ENCODE results near the gene MRPL17. TPM values are rescaled to one million over a fixed set of nuclear protein-coding genes. Genes with fewer than 3 reads are reported as not detected.

The MRPL17 gene
- total RNA-seq, 1 experiment from 2014 or later = 44.2 TPM

GRCh38 chr11:6653097-6653496 is 30.0 kb downstream of the MRPL17 start:
- Histone ChIP-seq H3K27me3 (no peaks in the 10 kb centered on the region), H3K9me3 (replicated peaks) (no peaks in the 10 kb centered on the region), H3K27ac (no peak overlapping the region), H3K36me3 (no peaks in the 10 kb centered on the region), H3K4me3 (no peak overlapping the region), H3K4me1 (no peaks in the 10 kb centered on the region; the same call in 1 of the 2 replicates)
- DNase-seq = no peak

DNA sequence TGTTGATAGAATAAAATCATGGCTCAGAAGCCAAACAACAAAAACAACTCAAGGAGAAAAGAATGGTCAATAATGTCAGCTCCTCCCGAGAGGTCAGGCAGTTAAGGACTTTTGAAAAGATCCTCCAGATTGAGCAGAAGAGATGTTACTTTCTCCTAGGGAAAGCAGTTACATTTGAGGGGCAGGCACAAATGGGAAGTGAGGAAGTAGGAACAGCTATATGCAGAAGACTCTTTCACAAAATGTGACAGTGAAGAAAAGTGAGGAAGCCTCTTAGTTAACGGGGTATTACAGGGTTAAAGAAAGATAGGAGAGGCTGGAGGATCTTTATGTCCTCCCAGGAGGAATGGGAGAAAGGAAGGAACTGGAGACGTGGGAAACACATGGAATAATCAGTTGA is 31.0 kb downstream of the MRPL17 start:
- H3K27me3 ChIP-seq = no peaks in the 10 kb centered on the region
- no peak for DNase-seq
- H3K9me3 ChIP-seq (replicated peaks) = no peaks in the 10 kb centered on the region
- H3K4me1 ChIP-seq = no peaks in the 10 kb centered on the region; the same call in 1 of the 2 replicates
- H3K27ac ChIP-seq = no peak overlapping the region
- H3K36me3 ChIP-seq = no peaks in the 10 kb centered on the region
- H3K4me3 ChIP-seq = no peak overlapping the region

DNA sequence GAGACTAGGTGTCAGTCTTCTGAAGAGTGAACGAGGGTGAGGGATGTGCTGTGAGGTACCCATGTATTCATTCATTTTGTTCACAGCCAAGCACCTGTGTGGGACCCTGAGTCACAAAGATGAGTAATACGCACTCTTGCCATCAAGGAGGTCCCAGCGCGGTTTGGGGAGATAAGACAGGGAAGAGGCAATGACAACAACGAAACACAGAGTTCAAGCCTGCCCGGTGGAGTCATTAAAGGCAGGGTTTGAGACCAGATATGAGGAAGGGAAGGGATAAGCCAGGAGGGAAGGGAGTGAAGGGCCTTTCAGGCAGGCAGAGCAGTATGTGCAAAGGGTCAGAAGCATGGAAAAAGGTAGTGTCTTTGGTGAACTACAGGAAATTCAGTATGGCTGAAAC is 32.2 kb downstream of the MRPL17 start:
- H3K4me3 ChIP-seq = no peak overlapping the region
- H3K4me1 ChIP-seq = peaks cover 7% of the 10 kb centered on the region; the same call in 1 of the 2 replicates
- H3K9me3 ChIP-seq (replicated peaks) = no peaks in the 10 kb centered on the region
- H3K27ac ChIP-seq = no peak overlapping the region
- H3K36me3 ChIP-seq = no peaks in the 10 kb centered on the region
- H3K27me3 ChIP-seq = no peaks in the 10 kb centered on the region
- DNase-seq = no peak

DNA sequence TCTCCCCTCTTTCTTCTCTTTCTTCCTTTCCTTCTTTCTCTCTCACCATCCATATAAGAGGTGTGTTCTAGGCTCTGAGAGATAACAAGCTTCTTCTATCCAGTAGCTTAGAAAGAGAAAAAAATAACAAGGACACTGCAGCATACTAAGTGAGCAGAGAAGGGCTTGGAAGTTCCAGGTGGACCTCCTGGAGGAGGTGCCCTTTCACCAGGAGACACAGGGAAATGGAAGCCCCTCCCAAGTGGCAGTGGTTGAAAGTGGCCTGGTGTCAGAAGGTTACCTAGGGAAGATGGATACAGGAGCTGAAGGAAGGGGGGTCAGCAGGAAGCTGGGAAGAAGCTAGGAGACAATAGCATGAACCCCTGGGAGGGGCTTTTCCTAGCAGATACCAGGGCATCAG is 33.0 kb downstream of the MRPL17 start:
- no peak for DNase-seq
- H3K27me3 ChIP-seq = no peaks in the 10 kb centered on the region
- H3K9me3 ChIP-seq (replicated peaks) = no peaks in the 10 kb centered on the region
- H3K27ac ChIP-seq = no peak overlapping the region
- H3K4me3 ChIP-seq = no peak overlapping the region
- no peaks in the 10 kb centered on the region for H3K36me3 ChIP-seq
- peaks cover 8% of the 10 kb centered on the region; the same call in 1 of the 2 replicates for H3K4me1 ChIP-seq

DNA sequence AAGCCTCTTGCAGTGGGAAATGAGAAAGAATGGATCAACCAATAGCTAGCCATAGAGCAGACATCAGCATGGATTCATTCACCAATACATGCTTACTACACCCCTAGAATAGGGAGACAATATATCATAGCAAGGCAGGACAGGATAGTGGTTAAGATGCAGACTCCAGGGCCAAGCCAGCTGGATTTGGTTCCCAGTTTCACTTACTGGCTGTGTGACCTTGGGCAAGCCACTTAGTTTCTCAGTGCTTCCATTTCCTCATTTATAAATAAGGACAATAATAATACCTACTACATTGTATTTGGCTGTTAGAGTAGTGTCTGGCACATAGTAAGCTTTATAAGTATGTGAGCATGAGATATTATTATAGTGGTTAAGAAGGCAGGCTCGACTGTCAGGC is 34.6 kb downstream of the MRPL17 start:
- DNase-seq = no peak
- H3K27me3 ChIP-seq = no peaks in the 10 kb centered on the region

DNA sequence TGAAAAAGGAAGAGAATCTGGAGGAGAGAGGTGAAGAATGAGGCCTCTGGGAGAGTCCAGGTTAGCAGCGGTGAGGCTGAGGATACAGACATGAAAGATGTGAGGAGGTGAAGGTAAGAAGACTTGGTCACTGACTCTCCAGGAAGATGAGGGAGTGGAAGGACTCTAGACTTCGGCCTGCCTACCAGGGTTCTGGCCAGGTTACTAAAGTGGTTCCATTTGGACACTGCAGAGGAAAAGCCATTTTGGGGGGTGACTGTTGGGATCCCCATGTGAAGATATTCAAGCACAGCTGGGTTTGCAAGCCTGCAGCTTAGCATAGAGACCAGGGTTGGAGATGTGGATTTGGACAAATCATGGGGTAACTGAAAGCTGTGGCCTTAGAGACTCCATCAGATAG is 35.3 kb downstream of the MRPL17 start:
- H3K36me3 ChIP-seq = no peaks in the 10 kb centered on the region
- H3K9me3 ChIP-seq (replicated peaks) = no peaks in the 10 kb centered on the region
- no peak overlapping the region for H3K27ac ChIP-seq
- no peak for DNase-seq
- no peaks in the 10 kb centered on the region for H3K27me3 ChIP-seq
- H3K4me3 ChIP-seq = no peak overlapping the region
- peaks cover 8% of the 10 kb centered on the region; the same call in 1 of the 2 replicates for H3K4me1 ChIP-seq

More for the DNA sequence above, 34.6 kb downstream of the MRPL17 start:
- peaks cover 8% of the 10 kb centered on the region; the same call in 1 of the 2 replicates for H3K4me1 ChIP-seq
- H3K27ac ChIP-seq = no peak overlapping the region
- H3K4me3 ChIP-seq = no peak overlapping the region
- H3K9me3 ChIP-seq (replicated peaks) = no peaks in the 10 kb centered on the region
- H3K36me3 ChIP-seq = no peaks in the 10 kb centered on the region

DNA sequence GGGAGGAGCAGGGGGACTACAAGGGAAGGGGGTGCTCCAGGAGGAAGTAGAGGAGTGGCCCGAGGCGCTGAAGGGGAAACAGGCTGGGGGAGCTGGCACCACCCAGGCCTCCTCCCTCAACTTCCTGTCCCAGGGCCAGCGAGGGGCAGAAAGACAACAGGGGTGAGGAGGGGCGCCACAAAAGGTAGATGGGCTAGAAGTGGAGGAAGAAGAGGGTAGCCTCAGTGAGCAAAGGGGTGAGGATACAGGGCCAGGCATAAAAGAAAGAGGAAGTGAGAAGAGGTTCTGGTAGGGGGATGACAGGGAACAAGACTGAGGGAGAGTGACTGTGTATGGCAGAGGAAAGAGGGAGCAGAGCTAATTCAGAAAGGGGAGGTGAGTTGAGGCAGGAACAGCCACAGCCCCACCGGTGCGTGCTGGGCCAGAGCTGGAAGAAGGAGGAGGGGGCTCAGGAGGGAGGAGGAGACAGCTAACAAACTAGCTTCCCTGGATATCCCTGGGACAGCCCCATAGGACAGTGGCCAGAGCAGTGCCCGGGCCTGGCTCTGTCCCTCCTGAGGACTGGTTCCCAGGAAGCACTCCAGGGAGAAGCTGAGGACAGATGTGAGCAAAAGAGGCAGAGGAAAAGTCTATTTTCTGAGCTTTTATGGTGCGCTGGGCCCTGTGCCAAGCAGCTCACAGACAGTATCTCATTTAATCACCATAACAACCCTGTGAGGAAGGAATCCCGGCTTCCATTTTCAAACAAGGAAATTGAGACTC is 36.0 kb downstream of the MRPL17 start:
- peaks cover 8% of the 10 kb centered on the region; the same call in 1 of the 2 replicates for H3K4me1 ChIP-seq
- no peak overlapping the region for H3K27ac ChIP-seq
- no peaks in the 10 kb centered on the region for H3K36me3 ChIP-seq
- H3K27me3 ChIP-seq = no peaks in the 10 kb centered on the region
- no peak overlapping the region for H3K4me3 ChIP-seq
- no peaks in the 10 kb centered on the region for H3K9me3 ChIP-seq (replicated peaks)
- DNase-seq = no peak

GRCh38 chr11:6646576-6646917 is 36.6 kb downstream of the MRPL17 start:
- Histone ChIP-seq H3K36me3 (no peaks in the 10 kb centered on the region), H3K27ac (no peak overlapping the region), H3K4me1 (peaks cover 8% of the 10 kb centered on the region; the same call in 1 of the 2 replicates), H3K9me3 (replicated peaks) (no peaks in the 10 kb centered on the region), H3K27me3 (no peaks in the 10 kb centered on the region), H3K4me3 (no peak overlapping the region)
- no peak for DNase-seq

- no peak overlapping the region for H3K27ac ChIP-seq
- peak in 1 of 2 experiments; percentile 34 for DNase-seq
- no peaks in the 10 kb centered on the region for H3K27me3 ChIP-seq
- H3K4me1 ChIP-seq = peaks cover 8% of the 10 kb centered on the region; the same call in 1 of the 2 replicates
- no peaks in the 10 kb centered on the region for H3K9me3 ChIP-seq (replicated peaks)
- no peaks in the 10 kb centered on the region for H3K36me3 ChIP-seq
- H3K4me3 ChIP-seq = no peak overlapping the region
These were observed 37.1 kb downstream of the MRPL17 start for GRCh38 chr11:6646071-6646470.

DNA sequence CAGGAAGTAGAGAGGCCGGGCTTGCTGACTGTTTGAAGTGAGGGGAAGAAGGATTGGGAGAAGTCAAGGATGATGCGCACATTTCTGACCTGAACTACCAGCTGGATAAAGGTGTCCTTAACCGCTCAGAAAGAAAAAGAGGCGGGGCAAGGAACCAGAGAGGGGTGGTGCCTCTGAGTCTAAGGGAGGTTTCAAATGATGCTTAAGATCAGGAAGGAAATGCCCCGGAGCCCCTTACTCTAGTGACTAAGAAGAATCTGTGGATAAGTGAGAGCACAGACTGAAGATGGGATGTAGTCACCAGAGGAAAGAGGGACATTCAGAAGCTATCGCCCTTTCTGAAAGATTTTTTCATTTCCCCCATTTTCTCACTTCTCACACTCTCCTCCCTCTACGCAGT is 40.2 kb downstream of the MRPL17 start:
- no peaks in the 10 kb centered on the region for H3K27me3 ChIP-seq
- DNase-seq = no peak
- H3K27ac ChIP-seq = no peak overlapping the region
- H3K36me3 ChIP-seq = no peaks in the 10 kb centered on the region
- peaks cover 8% of the 10 kb centered on the region; the same call in 1 of the 2 replicates for H3K4me1 ChIP-seq
- H3K9me3 ChIP-seq (replicated peaks) = no peaks in the 10 kb centered on the region
- no peak overlapping the region for H3K4me3 ChIP-seq

DNA sequence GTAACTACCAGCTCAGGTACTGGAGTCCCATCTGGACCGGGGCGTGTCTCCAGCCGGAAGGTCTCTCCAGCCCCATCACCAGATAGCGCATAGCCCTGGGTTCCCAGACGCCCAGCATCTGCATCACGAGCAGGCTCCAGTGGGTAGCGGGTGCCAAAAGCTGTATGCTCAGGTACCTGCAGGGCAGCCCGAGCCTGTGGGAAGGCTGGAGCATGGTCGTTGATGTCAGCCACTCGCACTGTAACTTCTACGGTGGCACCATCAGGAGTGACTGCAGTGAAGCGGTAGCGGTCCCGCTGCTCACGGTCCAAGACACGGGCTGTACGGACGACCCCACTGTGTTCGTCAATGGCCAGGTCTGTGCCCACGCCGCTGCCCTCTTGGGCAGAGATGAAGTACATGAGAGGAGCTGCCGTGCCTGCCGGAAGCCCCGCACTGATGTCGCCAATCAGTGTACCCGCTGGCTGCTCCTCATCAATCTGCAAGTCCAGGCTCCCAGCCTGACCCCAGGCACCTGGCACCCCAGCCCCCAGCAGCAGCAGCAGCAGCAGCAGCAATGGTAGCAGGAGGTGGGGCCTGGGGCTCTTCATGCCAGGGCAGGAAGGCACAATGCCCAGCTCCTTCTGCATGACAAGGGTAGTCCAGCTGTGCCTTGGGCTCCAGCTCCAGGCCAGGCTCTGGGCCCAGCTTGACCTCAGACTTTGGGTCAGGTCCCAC is 42.0 kb downstream of the MRPL17 start:
- Histone ChIP-seq H3K36me3 (no peaks in the 10 kb centered on the region), H3K4me3 (no peak overlapping the region), H3K27me3 (no peaks in the 10 kb centered on the region), H3K27ac (no peak overlapping the region), H3K9me3 (replicated peaks) (no peaks in the 10 kb centered on the region), H3K4me1 (peaks cover 3% of the 10 kb centered on the region; the same call in 1 of the 2 replicates)
- DNase-seq = no peak

- Histone ChIP-seq H3K4me3 (no peak overlapping the region), H3K36me3 (no peaks in the 10 kb centered on the region; the same call in 1 of the 2 replicates), H3K27me3 (no peaks in the 10 kb centered on the region), H3K4me1 (peaks cover 5% of the 10 kb centered on the region; the same call in 1 of the 2 replicates), H3K9me3 (replicated peaks) (no peaks in the 10 kb centered on the region), H3K27ac (no peak overlapping the region)
- DNase-seq = no peak
These were observed 42.8 kb downstream of the MRPL17 start for GRCh38 chr11:6640036-6640984.

GRCh38 chr11:6638429-6638828 is 44.7 kb downstream of the MRPL17 start:
- Histone ChIP-seq H3K4me3 (no peak overlapping the region), H3K9me3 (replicated peaks) (no peaks in the 10 kb centered on the region), H3K4me1 (peaks cover 8% of the 10 kb centered on the region; the same call in 1 of the 2 replicates), H3K27ac (no peak overlapping the region), H3K27me3 (no peaks in the 10 kb centered on the region), H3K36me3 (no peaks in the 10 kb centered on the region; the same call in 1 of the 2 replicates)
- DNase-seq = no peak

DNA sequence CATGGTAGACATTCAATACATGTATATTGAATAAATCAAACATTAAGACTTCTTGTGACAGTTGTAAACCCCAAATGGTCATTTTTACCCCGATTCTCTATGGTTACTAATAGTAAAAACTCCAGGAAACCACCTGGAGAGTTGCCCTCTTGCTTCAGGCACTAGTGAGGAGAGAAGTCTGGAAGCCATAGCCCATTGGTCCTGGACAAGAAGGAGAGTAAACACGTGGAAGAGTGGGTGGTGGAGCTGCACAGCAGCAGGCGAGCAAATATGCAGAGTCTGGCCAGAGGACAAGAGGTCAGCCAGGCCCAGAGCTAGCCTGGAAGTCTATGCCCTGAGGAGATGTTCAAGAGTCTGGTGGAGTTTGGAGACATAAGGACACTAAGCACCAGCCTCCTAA is 45.3 kb downstream of the MRPL17 start:
- no peak for DNase-seq

More for the DNA sequence above, 45.3 kb downstream of the MRPL17 start:
- Histone ChIP-seq H3K4me1 (peaks cover 8% of the 10 kb centered on the region; the same call in 1 of the 2 replicates), H3K27me3 (no peaks in the 10 kb centered on the region), H3K4me3 (no peak overlapping the region), H3K9me3 (replicated peaks) (no peaks in the 10 kb centered on the region), H3K27ac (no peak overlapping the region), H3K36me3 (no peaks in the 10 kb centered on the region; the same call in 1 of the 2 replicates)
